H1 (cell line): ENCODE results near the gene SMG1. TPM values are rescaled to one million over a fixed set of nuclear protein-coding genes. Genes with fewer than 3 reads are reported as not detected.

Experiments used
- CTCF ChIA-PET: fragments of 300-600 bp; sonication (Branson Sonifier 250); formaldehyde crosslinking; loops from one replicate; lab custom pipeline; 2021; ENCODE audit not compliant: partially characterized antibody; lab: Charles Lee
- POLR2A ChIA-PET: fragments of 300-600 bp; sonication (Branson Sonifier 250); formaldehyde crosslinking; loops from one replicate; lab custom pipeline; 2021; ENCODE audit warnings: inconsistent platforms; ENCODE audit not compliant: partially characterized antibody; lab: Charles Lee
- DNase-seq, 2 experiments: peaks; one replicate each; pipeline versions ENCODE4 v3.0.0 to v3.0.0-alpha.2; 2010 to 2022; ENCODE audit warnings: low spot score in 2 of 2, low read depth in 1 of 2, mixed read lengths in 1 of 2
- FAIRE-seq: peaks from 2 replicates; lab custom pipeline; 2011; peaks lifted over from hg19 to GRCh38; lab: Jason Lieb, UNC
- H2AFZ ChIP-seq: 2 replicates; pipeline ENCODE4 v1.8.1; 2012; ENCODE audit warnings: low read length, inconsistent platforms
- H2AK5ac ChIP-seq: 2 replicates; pipeline ENCODE4 v1.6.1; 2013; ENCODE audit warnings: low read depth, low read length
- H2BK120ac ChIP-seq: replicated peaks from 2 replicates; pipeline ENCODE3; 2013; ENCODE audit warnings: low read depth, low read length, inconsistent platforms
- H2BK12ac ChIP-seq: 2 replicates; pipeline ENCODE4 v1.6.1; 2013; ENCODE audit warnings: low read depth, low read length
- H2BK15ac ChIP-seq: 2 replicates; pipeline ENCODE4 v1.6.1; 2013; ENCODE audit warnings: low read length
- H2BK20ac ChIP-seq: 2 replicates; pipeline ENCODE4 v1.6.1; 2013; ENCODE audit warnings: low read length
- H2BK5ac ChIP-seq: 2 replicates; pipeline ENCODE4 v1.6.1; 2013; ENCODE audit warnings: low read depth, low read length
- H3K14ac ChIP-seq: 2 replicates; pipeline ENCODE4 v1.6.1; 2013; ENCODE audit warnings: inconsistent platforms; ENCODE audit not compliant: insufficient read length
- H3K18ac ChIP-seq: 2 replicates; pipeline ENCODE4 v1.6.1; 2013; ENCODE audit warnings: low read length; ENCODE audit errors: extremely low read depth
- H3K23ac ChIP-seq: 2 replicates; pipeline ENCODE4 v1.6.1; 2013; ENCODE audit warnings: inconsistent platforms; ENCODE audit not compliant: insufficient read length
- H3K23me2 ChIP-seq: 2 replicates; pipeline ENCODE4 v1.6.1; 2013; ENCODE audit warnings: low read depth, low read length
- H3K27ac ChIP-seq: 2 replicates; pipeline ENCODE4 v1.6.1; 2011; ENCODE audit warnings: low read depth, low read length, inconsistent platforms
- H3K27me3 ChIP-seq, 4 experiments: replicated peaks in 1 of 4; 1 replicate in 1 of 4; 2 replicates in 3 of 4; pipeline versions ENCODE4 v1.6.1 to v1.8.1; 2011 to 2013; ENCODE audit warnings: low read length in 3 of 4, mild to moderate bottlenecking in 3 of 4, inconsistent platforms in 2 of 4, mixed read lengths in 2 of 4, moderate library complexity in 1 of 4; ENCODE audit not compliant: control insufficient read depth in 3 of 4, insufficient read depth in 3 of 4; ENCODE audit errors: extremely low read depth in 1 of 4
- H3K36me3 ChIP-seq, 4 experiments: 2 replicates each; pipeline versions ENCODE4 v1.6.1 to v1.8.1; 2011 to 2013; ENCODE audit warnings: mild to moderate bottlenecking in 4 of 4, low read length in 3 of 4, moderate library complexity in 2 of 4, control low read depth in 1 of 4, inconsistent platforms in 1 of 4; ENCODE audit not compliant: insufficient read depth in 4 of 4, control insufficient read depth in 2 of 4
- H3K4ac ChIP-seq: replicated peaks from 2 replicates; pipeline ENCODE3; 2013; ENCODE audit warnings: low read length, low read depth, mixed read lengths, inconsistent platforms; ENCODE audit not compliant: insufficient read length
- H3K4me1 ChIP-seq, 4 experiments: replicated peaks in 1 of 4; 1 replicate in 1 of 4; 2 replicates in 3 of 4; pipeline versions ENCODE4 v1.6.1 to v1.8.1; 2011 to 2013; ENCODE audit warnings: low read length in 3 of 4, inconsistent platforms in 2 of 4, mixed read lengths in 1 of 4; ENCODE audit not compliant: insufficient read depth in 4 of 4, control insufficient read depth in 3 of 4
- H3K4me2 ChIP-seq, 2 experiments: 2 replicates each; pipeline versions ENCODE4 v1.6.1 to v1.8.1; 2011 to 2013; ENCODE audit warnings: low read depth in 2 of 2, low read length in 2 of 2, control low read depth in 1 of 2, inconsistent platforms in 1 of 2, mild to moderate bottlenecking in 1 of 2; ENCODE audit not compliant: insufficient read depth in 1 of 2
- H3K4me3 ChIP-seq, 4 experiments: fragments of 200-600, 300-600 bp in 1 of 4; sonication (generic), shearing (Covaris generic), sonication (Bioruptor Twin) in 1 of 4; 2 replicates each; pipeline versions ENCODE4 v1.5.1 to v1.8.1; 2011 to 2016; ENCODE audit warnings: low read length in 4 of 4, low read depth in 3 of 4, control low read depth in 2 of 4, inconsistent platforms in 2 of 4, mild to moderate bottlenecking in 2 of 4, mixed read lengths in 1 of 4, moderate library complexity in 1 of 4; ENCODE audit not compliant: insufficient read depth in 2 of 4; ENCODE audit errors: extremely low read depth in 1 of 4
- H3K56ac ChIP-seq: replicated peaks from 2 replicates; pipeline ENCODE3; 2013; ENCODE audit warnings: low read depth, mild to moderate bottlenecking, mixed read lengths, low read length, inconsistent platforms; ENCODE audit not compliant: insufficient read length
- H3K79me1 ChIP-seq: 2 replicates; pipeline ENCODE4 v1.6.1; 2013; ENCODE audit warnings: low read depth, low read length, control low read depth
- H3K79me2 ChIP-seq, 2 experiments: 2 replicates each; pipeline versions ENCODE4 v1.6.1 to v1.8.1; 2012 to 2013; ENCODE audit warnings: low read length in 2 of 2, mild to moderate bottlenecking in 2 of 2, inconsistent platforms in 1 of 2; ENCODE audit not compliant: insufficient read depth in 2 of 2, control insufficient read depth in 1 of 2
- H3K9ac ChIP-seq, 4 experiments: replicated peaks in 1 of 4; 1 replicate in 1 of 4; 2 replicates in 3 of 4; pipeline versions ENCODE4 v1.6.1 to v1.8.1; 2011 to 2013; ENCODE audit warnings: low read depth in 3 of 4, low read length in 3 of 4, control low read depth in 2 of 4, mild to moderate bottlenecking in 2 of 4, moderate library complexity in 2 of 4, inconsistent platforms in 1 of 4; ENCODE audit errors: extremely low read depth in 1 of 4
- H3K9me3 ChIP-seq, 2 experiments: 2 replicates each; pipeline versions ENCODE4 v1.6.1 to v1.8.1; 2012 to 2013; ENCODE audit warnings: mild to moderate bottlenecking in 2 of 2, moderate library complexity in 2 of 2, control low read depth in 1 of 2, inconsistent platforms in 1 of 2, low read depth in 1 of 2, low read length in 1 of 2, mixed read lengths in 1 of 2; ENCODE audit not compliant: insufficient read depth in 2 of 2
- H4K20me1 ChIP-seq, 2 experiments: replicated peaks in 1 of 2; 2 replicates each; pipeline versions ENCODE3 to v1.8.1; 2011 to 2013; ENCODE audit warnings: inconsistent platforms in 2 of 2, low read length in 2 of 2, mild to moderate bottlenecking in 1 of 2; ENCODE audit not compliant: insufficient read depth in 2 of 2, control insufficient read depth in 1 of 2
- H4K5ac ChIP-seq: 2 replicates; pipeline ENCODE4 v1.6.1; 2013; ENCODE audit warnings: low read length, low read depth, mixed read lengths, inconsistent platforms; ENCODE audit not compliant: insufficient read length
- H4K8ac ChIP-seq: 2 replicates; pipeline ENCODE4 v1.8.0; 2013; ENCODE audit warnings: mild to moderate bottlenecking, moderate library complexity, low read length, inconsistent platforms; ENCODE audit not compliant: insufficient read depth; ENCODE audit errors: extremely low read depth
- H4K91ac ChIP-seq: replicated peaks from 2 replicates; pipeline ENCODE3; 2013; ENCODE audit warnings: low read length, mixed read lengths, inconsistent platforms; ENCODE audit not compliant: insufficient read length
- EP300 ChIP-seq, 2 experiments: IDR thresholded peaks; 1 replicate in 1 of 2; 2 replicates in 1 of 2; pipeline ENCODE4 v1.6.1; 2011 to 2012; ENCODE audit warnings: low read depth in 2 of 2, low read length in 2 of 2, mild to moderate bottlenecking in 2 of 2, borderline replicate concordance in 1 of 2, inconsistent platforms in 1 of 2, moderate library complexity in 1 of 2
- WGBS, 2 experiments: shearing (Covaris generic) in 1 of 2; methylation state at CpG; one replicate each; pipeline versions ENCODE4 v1.1.6 to v1.1.7; 2013 to 2015; ENCODE audit warnings: low lambda C conversion rate in 2 of 2, mixed read lengths in 2 of 2, inconsistent platforms in 1 of 2, low coverage in 1 of 2, missing lambda C conversion rate in 1 of 2; ENCODE audit not compliant: insufficient replicate concordance in 2 of 2, insufficient coverage in 1 of 2, insufficient read length in 1 of 2; ENCODE audit errors: extremely low coverage in 1 of 2, missing lambda C conversion rate in 1 of 2; 5-methylcytosine and 5-hydroxymethylcytosine counted together
- polyA plus RNA-seq, 7 experiments: library from polyadenylated mRNA; depleted of rRNA in 3 of 7; stranded (reverse) in 5 of 7; unstranded in 2 of 7; fragments of >200 nt in 5 of 7; fragments of 200-250 nt in 2 of 7; gene quantifications; 1 replicate in 5 of 7; 2 replicates in 1 of 7; 4 replicates in 1 of 7; pipeline versions ENCODE4 v1.2.1 to v1.2.3, GENCODE V29; 2011 to 2013; ENCODE audit warnings: missing spikeins in 2 of 7, mixed read lengths in 2 of 7
- total RNA-seq: library from RNA; stranded (reverse); fragmentation: NEBNext Ultra II Directional; extraction: Animal tissue kit (Norgen Biotek cat#: 25700); gene quantifications from 2 replicates; pipeline ENCODE4 v1.2.1, GENCODE V29; 2021

Gene SMG1
- total and polyA plus RNA-seq, 2 of the 8 experiments (the other 6 are each of a cell fraction or from before 2014, with no cell fraction given), result 14.9 to 90.6 TPM

DNA sequence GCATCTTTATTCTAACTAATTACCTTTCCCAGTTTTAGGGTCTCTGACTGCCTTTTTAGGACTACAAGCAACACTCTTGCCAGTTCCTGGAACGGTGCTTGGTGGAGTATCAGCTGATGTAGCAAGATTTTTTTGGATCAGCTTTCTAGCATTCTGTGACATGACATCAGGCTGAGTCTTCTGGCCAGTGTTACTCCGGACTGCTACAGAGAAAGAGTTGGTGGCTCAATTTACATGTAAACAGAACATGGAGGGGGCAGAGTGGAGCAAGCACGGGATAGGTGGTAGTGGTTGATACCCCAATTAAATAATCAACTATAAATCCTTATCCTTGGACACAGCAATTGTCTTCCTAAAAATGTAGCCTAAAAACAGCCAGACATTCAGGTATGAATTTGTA lies 114.3 kb downstream of the SMG1 start:
- Histone ChIP-seq H3K23ac (no peak overlapping the region), H3K4me2 (no peak overlapping the region), H3K27me3 (no peaks in the 10 kb centered on the region), H3K36me3 (peaks cover 22 to 86% (median 61%) of the 10 kb centered on the region in 4 experiments), H2BK5ac (no peak overlapping the region), H4K20me1 (peaks cover 0 to 3% of the 10 kb centered on the region in 2 experiments), H3K56ac (no peak overlapping the region), H3K9me3 (no peaks in the 10 kb centered on the region), H2AK5ac (no peak overlapping the region), H2BK15ac (no peak overlapping the region), H2BK20ac (no peak overlapping the region), H3K14ac (no peak overlapping the region), H3K9ac (no peak overlapping the region), H4K5ac (no peak overlapping the region), H3K79me2 (no peaks in the 10 kb centered on the region), H3K4me1 (no peaks in the 10 kb centered on the region), H3K18ac (no peak overlapping the region), H3K4ac (no peak overlapping the region), H2BK120ac (no peak overlapping the region), H3K4me3 (no peak overlapping the region), H4K91ac (no peak overlapping the region), H3K79me1 (no peaks in the 10 kb centered on the region), H3K23me2 (no peaks in the 10 kb centered on the region)
- FAIRE-seq (no peak), DNase-seq (no peak)
- ChIA-PET CTCF (no interaction called here), POLR2A (interaction anchor here (14.8 kb wide), 1 partner anchor 23 kb away, joined by 503 read pairs; the partner anchor contains the start of gene RPS15A)
- WGBS, 2 experiments, result 93% methylated on average over 3 of the region's 3 CpGs; no CpG with 5 or more reads in 1 of the 2 experiments
- no peak for TF ChIP-seq EP300 (IDR thresholded peaks at IDR 0.05; ENCODE audit: borderline replicate concordance in 1 of 2, low read depth in 2 of 2, low read length in 2 of 2)
- TF ChIP-seq, all 59 proteins: peak for 0
- Histone ChIP-seq H3K27ac (no peak overlapping the region), H4K8ac (no peak overlapping the region), H2BK12ac (no peak overlapping the region), H2AFZ (no peak overlapping the region)
